SK-N-SH (cell line): Measurements from ENCODE around the gene PGM2L1. TPM values are rescaled to one million over a fixed set of nuclear protein-coding genes. Genes with fewer than 3 reads are reported as not detected.

Experiments
- CTCF ChIA-PET: fragments of 300-600, 350-600 bp; formaldehyde crosslinking; extraction: SDS; loops from one replicate; lab custom pipeline; 2021; lab: Yijun Ruan, JAX
- POLR2A ChIA-PET: fragments of 350-600 bp; sonication (Branson Sonifier 250); formaldehyde crosslinking; extraction: SDS; loops from one replicate; lab custom pipeline; 2020; ENCODE audit warnings: antibody characterized with exemption, inconsistent platforms; lab: Yijun Ruan, JAX
- DNase-seq: peaks from one replicate; pipeline ENCODE4 v3.0.0; 2012
- H2AFZ ChIP-seq: fragments of 200-600 bp; sonication (generic); 2 replicates; pipeline ENCODE4 v1.8.1; 2016; ENCODE audit warnings: antibody characterized with exemption, mild to moderate bottlenecking, low read depth
- H3F3A ChIP-seq: fragments of 200-600 bp; sonication (generic); replicated peaks from 2 replicates; pipeline ENCODE3; 2016; ENCODE audit warnings: antibody characterized with exemption, mild to moderate bottlenecking; ENCODE audit not compliant: insufficient read depth
- H3K27ac ChIP-seq, 2 experiments: fragments of 200-500 bp in 1 of 2; fragments of 200-600 bp in 1 of 2; sonication (Bioruptor generic) in 1 of 2; sonication (generic), shearing (Covaris generic) in 1 of 2; 2 replicates each; pipeline versions ENCODE4 v1.5.1 to v1.6.1; 2014 to 2016; ENCODE audit warnings: low read depth in 2 of 2, inconsistent platforms in 1 of 2, low read length in 1 of 2, mild to moderate bottlenecking in 1 of 2, mixed read lengths in 1 of 2
- H3K27me3 ChIP-seq: fragments of 200-600 bp; sonication (generic), shearing (Covaris generic); 2 replicates; pipeline ENCODE4 v1.6.1; 2016; ENCODE audit warnings: mixed run types; ENCODE audit not compliant: insufficient read depth
- H3K36me3 ChIP-seq, 2 experiments: fragments of 200-500 bp in 1 of 2; fragments of 200-600 bp in 1 of 2; sonication (Bioruptor generic) in 1 of 2; sonication (generic) in 1 of 2; replicated peaks in 1 of 2; 2 replicates each; pipeline versions ENCODE3 to v1.5.1; 2014 to 2016; ENCODE audit warnings: low read length in 1 of 2, mild to moderate bottlenecking in 1 of 2; ENCODE audit not compliant: insufficient read depth in 2 of 2, control insufficient read depth in 1 of 2
- H3K4me1 ChIP-seq, 2 experiments: fragments of 200-500 bp in 1 of 2; fragments of 200-600 bp in 1 of 2; sonication (Bioruptor generic) in 1 of 2; sonication (generic), shearing (Covaris generic) in 1 of 2; 2 replicates each; pipeline versions ENCODE4 v1.5.1 to v1.6.1; 2014 to 2016; ENCODE audit warnings: low read depth in 1 of 2, low read length in 1 of 2, mixed run types in 1 of 2; ENCODE audit not compliant: insufficient read depth in 2 of 2, control insufficient read depth in 1 of 2
- H3K4me2 ChIP-seq: fragments of 200-600 bp; sonication (generic), shearing (Covaris generic); 2 replicates; pipeline ENCODE4 v1.6.1; 2017; ENCODE audit warnings: mixed run types
- H3K4me3 ChIP-seq, 2 experiments: fragments of 200-500 bp in 1 of 2; fragments of 200-600 bp in 1 of 2; sonication (Bioruptor generic) in 1 of 2; sonication (generic), shearing (Covaris generic) in 1 of 2; 2 replicates each; pipeline versions ENCODE4 v1.5.1 to v1.8.1; 2014 to 2016; ENCODE audit warnings: low read depth in 2 of 2, inconsistent platforms in 1 of 2, low read length in 1 of 2, mild to moderate bottlenecking in 1 of 2, mixed read lengths in 1 of 2, moderate library complexity in 1 of 2
- H3K79me2 ChIP-seq: fragments of 200-600 bp; sonication (generic); 2 replicates; pipeline ENCODE4 v1.8.1; 2017; ENCODE audit warnings: mild to moderate bottlenecking; ENCODE audit not compliant: insufficient read depth
- H3K9ac ChIP-seq: fragments of 200-600 bp; sonication (generic); 2 replicates; pipeline ENCODE4 v1.6.1; 2017; ENCODE audit warnings: mixed run types
- H3K9me2 ChIP-seq: fragments of 200-600 bp; sonication (generic); 2 replicates; pipeline ENCODE4 v1.6.1; 2017; ENCODE audit warnings: mixed run types
- H3K9me3 ChIP-seq: fragments of 200-600 bp; sonication (generic); 2 replicates; pipeline ENCODE4 v1.6.1; 2017; ENCODE audit warnings: mixed run types, mild to moderate bottlenecking, moderate library complexity
- H4K20me1 ChIP-seq: fragments of 200-600 bp; sonication (generic); 2 replicates; pipeline ENCODE4 v1.6.1; 2017; ENCODE audit warnings: mild to moderate bottlenecking, mixed run types; ENCODE audit not compliant: insufficient read depth
- CTCF ChIP-seq: fragments of 200-600 bp; sonication (generic); IDR thresholded peaks from 2 replicates; pipeline ENCODE4 v1.6.1; 2017; ENCODE audit warnings: antibody characterized with exemption, mild to moderate bottlenecking, moderate library complexity
- ELF1 ChIP-seq: IDR thresholded peaks from 2 replicates; pipeline ENCODE4 v1.4.0; 2012
- EZH2phosphoT487 ChIP-seq: fragments of 200-600 bp; sonication (generic); IDR thresholded peaks from 2 replicates; pipeline ENCODE4 v1.6.1; 2017; ENCODE audit warnings: low read depth, mixed run types, mild to moderate bottlenecking, antibody characterized with exemption, moderate library complexity, borderline replicate concordance
- FOSL2 ChIP-seq: IDR thresholded peaks from 2 replicates; pipeline ENCODE4 v1.4.0; 2012; ENCODE audit warnings: low read depth, mild to moderate bottlenecking, moderate library complexity, borderline replicate concordance
- FOXM1 ChIP-seq: IDR thresholded peaks from 2 replicates; pipeline ENCODE4 v1.4.0; 2012; ENCODE audit warnings: low read depth, mild to moderate bottlenecking
- GABPA ChIP-seq: IDR thresholded peaks from 2 replicates; pipeline ENCODE4 v1.4.0; 2012; ENCODE audit warnings: low read depth, mild to moderate bottlenecking
- JUND ChIP-seq: IDR thresholded peaks from 2 replicates; pipeline ENCODE4 v1.4.0; 2012
- MXI1 ChIP-seq: IDR thresholded peaks from 2 replicates; pipeline ENCODE4 v1.6.1; 2012; ENCODE audit warnings: mild to moderate bottlenecking, low read depth, low read length, improper control_type of control experiment
- NFIC ChIP-seq: IDR thresholded peaks from 2 replicates; pipeline ENCODE4 v1.4.0; 2012; ENCODE audit warnings: borderline replicate concordance
- POLR2AphosphoS5 ChIP-seq: IDR thresholded peaks from 2 replicates; pipeline ENCODE4 v1.6.1; 2012; ENCODE audit warnings: low read depth, low read length
- RCOR1 ChIP-seq: fragments of 150-350 bp; IDR thresholded peaks from 2 replicates; pipeline ENCODE4 v1.6.1; 2017; ENCODE audit warnings: antibody characterized with exemption, low read length
- REST ChIP-seq: IDR thresholded peaks from 2 replicates; pipeline ENCODE4 v1.6.1; 2012; ENCODE audit warnings: mild to moderate bottlenecking, low read depth, low read length, moderate library complexity
- SIN3A ChIP-seq: IDR thresholded peaks from 2 replicates; pipeline ENCODE4 v1.6.1; 2012; ENCODE audit warnings: low read depth, mild to moderate bottlenecking, low read length, moderate library complexity, borderline replicate concordance
- TAF1 ChIP-seq: IDR thresholded peaks from 2 replicates; pipeline ENCODE4 v1.6.1; 2012; ENCODE audit warnings: low read depth, mild to moderate bottlenecking, low read length, moderate library complexity, borderline replicate concordance
- TCF12 ChIP-seq: IDR thresholded peaks from 2 replicates; pipeline ENCODE4 v1.4.0; 2012
- TEAD4 ChIP-seq: IDR thresholded peaks from 2 replicates; pipeline ENCODE4 v1.4.0; 2012; ENCODE audit warnings: mild to moderate bottlenecking, borderline replicate concordance; ENCODE audit not compliant: insufficient read depth
- USF2 ChIP-seq: fragments of 150-350 bp; IDR thresholded peaks from 2 replicates; pipeline ENCODE4 v1.6.1; 2017; ENCODE audit warnings: antibody characterized with exemption, low read length, low read depth, borderline replicate concordance
- WGBS: methylation state at CpG from one replicate; pipeline ENCODE4 v1.1.6; 2017; ENCODE audit warnings: low lambda C conversion rate; 5-methylcytosine and 5-hydroxymethylcytosine counted together
- polyA plus RNA-seq, 3 experiments: library from polyadenylated mRNA; depleted of rRNA; stranded (reverse); fragments of >200 nt; gene quantifications; 2 replicates each; pipeline ENCODE4 v1.2.3, GENCODE V29; 2012
- TF ChIP-seq, protein P1 (sequence below): IDR thresholded peaks from 2 replicates; pipeline ENCODE4; 2012
- TF ChIP-seq, protein P2 (sequence below): IDR thresholded peaks from 2 replicates; pipeline ENCODE4 v1.4.0; 2012; ENCODE audit warnings: low read depth, borderline replicate concordance

PGM2L1 gene
- polyA plus RNA-seq, 1 of the 3 experiments (the other 2 are of a cell fraction) = 0.90 TPM

DNA sequence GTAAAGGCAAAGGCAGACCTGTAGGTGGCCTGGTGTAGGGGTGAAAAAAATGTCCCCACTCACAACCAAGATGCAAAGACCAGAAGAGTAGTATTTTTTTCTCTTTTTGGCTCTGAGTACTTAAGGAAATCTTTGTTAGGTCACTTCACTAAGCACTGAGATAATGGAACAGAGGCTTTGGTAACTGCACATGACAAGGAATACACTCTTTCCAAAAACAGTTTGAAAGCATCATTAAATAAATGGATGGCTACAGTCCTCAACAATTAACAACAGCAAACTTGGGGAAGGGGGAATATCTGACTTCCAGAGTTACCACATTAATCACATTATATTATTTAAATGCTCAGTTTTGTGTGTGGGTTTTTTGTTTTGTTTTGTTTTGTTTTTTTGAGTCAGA lies 26.9 kb upstream of the PGM2L1 start:
- Histone ChIP-seq H3K9me3 (no peaks in the 10 kb centered on the region), H4K20me1 (no peaks in the 10 kb centered on the region), H3K4me2 (no peak overlapping the region), H3K79me2 (no peaks in the 10 kb centered on the region), H3K4me3 (no peak overlapping the region)
- no peak for DNase-seq
- TF ChIP-seq, protein P1, sequence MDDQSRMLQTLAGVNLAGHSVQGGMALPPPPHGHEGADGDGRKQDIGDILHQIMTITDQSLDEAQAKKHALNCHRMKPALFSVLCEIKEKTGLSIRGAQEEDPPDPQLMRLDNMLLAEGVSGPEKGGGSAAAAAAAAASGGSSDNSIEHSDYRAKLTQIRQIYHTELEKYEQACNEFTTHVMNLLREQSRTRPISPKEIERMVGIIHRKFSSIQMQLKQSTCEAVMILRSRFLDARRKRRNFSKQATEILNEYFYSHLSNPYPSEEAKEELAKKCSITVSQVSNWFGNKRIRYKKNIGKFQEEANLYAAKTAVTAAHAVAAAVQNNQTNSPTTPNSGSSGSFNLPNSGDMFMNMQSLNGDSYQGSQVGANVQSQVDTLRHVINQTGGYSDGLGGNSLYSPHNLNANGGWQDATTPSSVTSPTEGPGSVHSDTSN = no peak
- TF ChIP-seq, all 33 proteins: peak for 0
- POLR2A ChIA-PET = no interaction called here
- no peaks in the 10 kb centered on the region for H3K4me1 ChIP-seq
- no peaks in the 10 kb centered on the region for H3K9me2 ChIP-seq
- no peaks in the 10 kb centered on the region for H3K36me3 ChIP-seq
- no peak overlapping the region for H3K9ac ChIP-seq
- CTCF ChIA-PET = interaction anchor here (1.0 kb wide), 1 partner anchor 103 kb away, joined by 4 read pairs; no protein-coding TSS in a partner anchor
- H3K27ac ChIP-seq = no peak overlapping the region
- H3K27me3 ChIP-seq = no peaks in the 10 kb centered on the region
- no peak overlapping the region for H2AFZ ChIP-seq
- no peaks in the 10 kb centered on the region for H3F3A ChIP-seq

- Histone ChIP-seq H3K36me3 (no peaks in the 10 kb centered on the region), H3K4me2 (peak overlapping the region; percentile 43; the same call in 1 of the 2 replicates), H3K4me1 (peaks cover 0 to 18% of the 10 kb centered on the region in 2 experiments; a peak in 3 of 4 replicates), H3K9me2 (no peaks in the 10 kb centered on the region), H3K4me3 (no peak overlapping the region), H3K79me2 (no peaks in the 10 kb centered on the region), H3K27ac (peak overlapping the region in 1 of 2 experiments; percentile 93; a peak in 2 of 4 replicates), H4K20me1 (no peaks in the 10 kb centered on the region), H2AFZ (peak overlapping the region; percentile 77), H3K9me3 (no peaks in the 10 kb centered on the region), H3F3A (peaks cover 13% of the 10 kb centered on the region), H3K9ac (peak overlapping the region; percentile 39; the same call in 1 of the 2 replicates), H3K27me3 (no peaks in the 10 kb centered on the region)
- WGBS = 9% methylated on average over 1 of the region's 1 CpG
- DNase-seq = no peak
- ChIA-PET CTCF (interaction anchor here (2.2 to 2.5 kb wide), 2 partner anchors 31 to 34 kb away, joined by 6 to 11 read pairs; no protein-coding TSS in a partner anchor), POLR2A (interaction anchor here (1.3 kb wide), 1 partner anchor 20 kb away, joined by 3 read pairs; the partner anchor contains the start of gene PGM2L1)
- TF ChIP-seq RCOR1 = no peak
- TF ChIP-seq JUND = peak; percentile 75
- TF ChIP-seq ELF1 = no peak
- TF ChIP-seq CTCF = no peak
- TF ChIP-seq GABPA = no peak
- no peak for TF ChIP-seq USF2
- TF ChIP-seq, protein P2, sequence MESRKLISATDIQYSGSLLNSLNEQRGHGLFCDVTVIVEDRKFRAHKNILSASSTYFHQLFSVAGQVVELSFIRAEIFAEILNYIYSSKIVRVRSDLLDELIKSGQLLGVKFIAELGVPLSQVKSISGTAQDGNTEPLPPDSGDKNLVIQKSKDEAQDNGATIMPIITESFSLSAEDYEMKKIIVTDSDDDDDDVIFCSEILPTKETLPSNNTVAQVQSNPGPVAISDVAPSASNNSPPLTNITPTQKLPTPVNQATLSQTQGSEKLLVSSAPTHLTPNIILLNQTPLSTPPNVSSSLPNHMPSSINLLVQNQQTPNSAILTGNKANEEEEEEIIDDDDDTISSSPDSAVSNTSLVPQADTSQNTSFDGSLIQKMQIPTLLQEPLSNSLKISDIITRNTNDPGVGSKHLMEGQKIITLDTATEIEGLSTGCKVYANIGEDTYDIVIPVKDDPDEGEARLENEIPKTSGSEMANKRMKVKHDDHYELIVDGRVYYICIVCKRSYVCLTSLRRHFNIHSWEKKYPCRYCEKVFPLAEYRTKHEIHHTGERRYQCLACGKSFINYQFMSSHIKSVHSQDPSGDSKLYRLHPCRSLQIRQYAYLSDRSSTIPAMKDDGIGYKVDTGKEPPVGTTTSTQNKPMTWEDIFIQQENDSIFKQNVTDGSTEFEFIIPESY = no peak
- TF ChIP-seq REST = no peak
- TF ChIP-seq MXI1 = no peak
- TF ChIP-seq TEAD4 = no peak
- TF ChIP-seq TCF12 = no peak; the same call in 1 of the 2 replicates
- TF ChIP-seq TAF1 = no peak
- no peak for TF ChIP-seq EZH2phosphoT487
- no peak for TF ChIP-seq FOXM1
- no peak for TF ChIP-seq NFIC
- no peak for TF ChIP-seq POLR2AphosphoS5
- TF ChIP-seq FOSL2 = peak; percentile 84
- TF ChIP-seq SIN3A = no peak
Observed at GRCh38 chr11:74418509-74418895, 20.3 kb upstream of the PGM2L1 start.
